GM12878 (cell line): ENCODE measurements around the gene PRSS37. TPM values are rescaled to one million over a fixed set of nuclear protein-coding genes. Genes with fewer than 3 reads are reported as not detected.

ENCODE experiments used
- ASH2L ChIP-seq: fragments of 300-600, 200-600 bp; sonication (generic); IDR thresholded peaks from 2 replicates; pipeline ENCODE4 v1.6.1; 2017; ENCODE audit warnings: low read depth, mild to moderate bottlenecking, borderline replicate concordance
- BACH1 ChIP-seq: fragments of 450-650 bp; IDR thresholded peaks from 2 replicates; pipeline ENCODE4 v1.6.1; 2017; ENCODE audit warnings: mild to moderate bottlenecking, borderline replicate concordance
- BHLHE40 ChIP-seq, 2 experiments: fragments of 450-650 bp in 1 of 2; IDR thresholded peaks; 2 replicates each; pipeline ENCODE4 v1.6.1; 2011 to 2017; ENCODE audit warnings: low read depth in 2 of 2, borderline replicate concordance in 1 of 2, improper control_type of control experiment in 1 of 2, low read length in 1 of 2, mild to moderate bottlenecking in 1 of 2
- CBX5 ChIP-seq: sonication (generic); IDR thresholded peaks from 2 replicates; pipeline ENCODE4 v1.6.1; 2016; ENCODE audit warnings: low read depth, moderate library complexity, mild to moderate bottlenecking, inconsistent platforms
- CHD2 ChIP-seq: IDR thresholded peaks from 2 replicates; pipeline ENCODE4 v1.6.1; 2011; ENCODE audit warnings: low read depth, low read length, improper control_type of control experiment, borderline replicate concordance
- EED ChIP-seq: sonication (generic); IDR thresholded peaks from 2 replicates; pipeline ENCODE4 v1.6.1; 2016; ENCODE audit warnings: antibody characterized with exemption, low read depth
- GATAD2B ChIP-seq: fragments of 450-650 bp; conservative IDR thresholded peaks from 2 replicates; pipeline ENCODE4 v1.6.1; 2017; ENCODE audit warnings: low read depth, mild to moderate bottlenecking, moderate library complexity
- JUND ChIP-seq: IDR thresholded peaks from 2 replicates; pipeline ENCODE4 v1.6.1; 2012; ENCODE audit warnings: low read depth, mild to moderate bottlenecking, low read length, improper control_type of control experiment, moderate library complexity
- MTA2 ChIP-seq: fragments of 450-650 bp; IDR thresholded peaks from 2 replicates; pipeline ENCODE4 v1.6.1; 2016; ENCODE audit warnings: low read depth, mild to moderate bottlenecking, moderate library complexity
- MXI1 ChIP-seq: fragments of 150-350 bp; IDR thresholded peaks from 2 replicates; pipeline ENCODE4 v1.6.1; 2011; ENCODE audit warnings: low read depth, mild to moderate bottlenecking, inconsistent platforms, low read length, improper control_type of control experiment
- NFXL1 ChIP-seq: fragments of 450-650 bp; IDR thresholded peaks from 2 replicates; pipeline ENCODE4 v1.6.1; 2017; ENCODE audit warnings: antibody characterized with exemption, mild to moderate bottlenecking, borderline replicate concordance
- POLR2AphosphoS2 ChIP-seq: IDR thresholded peaks from 2 replicates; pipeline ENCODE4 v1.6.1; 2011; ENCODE audit warnings: low read depth, mild to moderate bottlenecking, low read length, improper control_type of control experiment, moderate library complexity
- SP1 ChIP-seq: IDR thresholded peaks from one replicate; pipeline ENCODE4 v1.6.1; 2011; ENCODE audit warnings: low read depth, low read length
- STAT1 ChIP-seq: fragments of 450-650 bp; conservative IDR thresholded peaks from 2 replicates; pipeline ENCODE4 v1.6.1; 2014; ENCODE audit warnings: antibody characterized with exemption, mild to moderate bottlenecking
- TBL1XR1 ChIP-seq: IDR thresholded peaks from 2 replicates; pipeline ENCODE4 v1.6.1; 2012; ENCODE audit warnings: low read depth, low read length, improper control_type of control experiment
- TCF7 ChIP-seq: IDR thresholded peaks from 2 replicates; pipeline ENCODE4 v1.6.1; 2014; ENCODE audit warnings: antibody characterized with exemption, borderline replicate concordance
- ZNF384 ChIP-seq: IDR thresholded peaks from 2 replicates; pipeline ENCODE4 v1.6.1; 2012; ENCODE audit warnings: low read depth, mild to moderate bottlenecking, low read length, improper control_type of control experiment, borderline replicate concordance
- polyA plus RNA-seq, 11 experiments: library from polyadenylated mRNA; depleted of rRNA in 4 of 11; unstranded in 6 of 11; stranded (reverse) in 5 of 11; fragments of >200 nt; fragmentation: Nextera tagmentation in 4 of 11; fragmentation: Illumina TruSeq in 1 of 11; extraction: Ambion mirVana in 4 of 11; extraction: Trizol in 1 of 11; gene quantifications; 1 replicate in 1 of 11; 2 replicates in 10 of 11; pipeline versions ENCODE4 v1.2.1 to v1.2.3, GENCODE V29; 2011 to 2016; ENCODE audit warnings: inconsistent platforms in 2 of 11, missing spikeins in 2 of 11, low read depth in 1 of 11
- total RNA-seq, 4 experiments: library from RNA; depleted of rRNA in 3 of 4; stranded (reverse); fragments of >200 nt in 3 of 4; fragmentation: Illumina TruSeq in 1 of 4; extraction: Trizol in 1 of 4; gene quantifications; 2 replicates each; pipeline versions ENCODE4 v1.2.1 to v1.2.3, GENCODE V29; 2013 to 2021
- TF ChIP-seq, protein P1 (sequence below): fragments of 450-650 bp; IDR thresholded peaks from 2 replicates; pipeline ENCODE4 v1.6.1; 2016; ENCODE audit warnings: mild to moderate bottlenecking
- TF ChIP-seq, protein P2 (sequence below): fragments of 450-650 bp; IDR thresholded peaks from 2 replicates; pipeline ENCODE4 v1.6.1; 2017; ENCODE audit warnings: antibody characterized with exemption, mild to moderate bottlenecking, moderate library complexity
- TF ChIP-seq, protein P3 (sequence below): IDR thresholded peaks from 2 replicates; pipeline ENCODE4 v1.6.1; 2011; ENCODE audit warnings: borderline replicate concordance, low read depth, mild to moderate bottlenecking, moderate library complexity, low read length; ENCODE audit not compliant: insufficient read depth, poor library complexity, severe bottlenecking
- TF ChIP-seq, protein P4 (sequence below): IDR thresholded peaks from 2 replicates; pipeline ENCODE4 v1.6.1; 2011; ENCODE audit warnings: low read depth, mild to moderate bottlenecking, low read length, moderate library complexity, borderline replicate concordance; ENCODE audit errors: extremely low read depth

The PRSS37 gene
- total and polyA plus RNA-seq, 10 of the 15 experiments (the other 5 are each of a cell fraction or from before 2014, with no cell fraction given), result not detected

DNA sequence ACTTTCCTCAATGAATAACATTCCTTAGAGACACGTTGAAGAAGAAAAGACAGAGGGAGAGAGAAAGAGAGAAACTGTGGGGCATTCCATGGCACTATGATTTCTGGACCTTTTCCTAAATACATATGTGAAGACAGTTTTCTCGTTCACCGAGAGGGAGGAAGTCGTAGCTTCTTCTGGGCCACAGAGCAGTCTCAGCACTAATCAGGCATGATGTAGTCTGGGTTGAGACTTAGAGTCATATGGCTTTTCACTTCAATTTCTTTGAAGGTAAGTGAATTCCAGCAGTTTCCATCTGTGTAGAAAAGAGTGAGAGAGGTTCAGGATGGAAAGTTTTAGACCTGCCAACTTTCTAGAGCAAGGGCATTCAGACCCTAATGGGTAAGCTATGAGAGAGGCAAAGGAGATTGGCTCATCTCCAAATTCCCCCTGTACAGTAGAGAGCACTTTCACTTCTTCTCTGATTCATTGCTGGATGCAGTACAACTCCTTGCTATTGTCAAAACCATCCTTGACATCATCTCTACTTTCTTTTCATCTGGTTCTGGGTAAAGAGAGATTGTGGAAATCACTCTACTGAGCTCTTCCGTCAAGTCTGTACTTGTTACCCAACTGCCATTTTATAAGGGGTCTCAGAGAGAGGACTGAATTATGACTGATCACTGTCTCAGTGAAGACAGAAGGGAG is 43.4 kb upstream of the PRSS37 start (continued):
- TF ChIP-seq, protein P1, sequence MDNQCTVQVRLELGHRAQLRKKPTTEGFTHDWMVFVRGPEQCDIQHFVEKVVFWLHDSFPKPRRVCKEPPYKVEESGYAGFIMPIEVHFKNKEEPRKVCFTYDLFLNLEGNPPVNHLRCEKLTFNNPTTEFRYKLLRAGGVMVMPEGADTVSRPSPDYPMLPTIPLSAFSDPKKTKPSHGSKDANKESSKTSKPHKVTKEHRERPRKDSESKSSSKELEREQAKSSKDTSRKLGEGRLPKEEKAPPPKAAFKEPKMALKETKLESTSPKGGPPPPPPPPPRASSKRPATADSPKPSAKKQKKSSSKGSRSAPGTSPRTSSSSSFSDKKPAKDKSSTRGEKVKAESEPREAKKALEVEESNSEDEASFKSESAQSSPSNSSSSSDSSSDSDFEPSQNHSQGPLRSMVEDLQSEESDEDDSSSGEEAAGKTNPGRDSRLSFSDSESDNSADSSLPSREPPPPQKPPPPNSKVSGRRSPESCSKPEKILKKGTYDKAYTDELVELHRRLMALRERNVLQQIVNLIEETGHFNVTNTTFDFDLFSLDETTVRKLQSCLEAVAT, result no peak
- no peak for TF ChIP-seq STAT1
- no peak for TF ChIP-seq MXI1
- TF ChIP-seq, protein P2, sequence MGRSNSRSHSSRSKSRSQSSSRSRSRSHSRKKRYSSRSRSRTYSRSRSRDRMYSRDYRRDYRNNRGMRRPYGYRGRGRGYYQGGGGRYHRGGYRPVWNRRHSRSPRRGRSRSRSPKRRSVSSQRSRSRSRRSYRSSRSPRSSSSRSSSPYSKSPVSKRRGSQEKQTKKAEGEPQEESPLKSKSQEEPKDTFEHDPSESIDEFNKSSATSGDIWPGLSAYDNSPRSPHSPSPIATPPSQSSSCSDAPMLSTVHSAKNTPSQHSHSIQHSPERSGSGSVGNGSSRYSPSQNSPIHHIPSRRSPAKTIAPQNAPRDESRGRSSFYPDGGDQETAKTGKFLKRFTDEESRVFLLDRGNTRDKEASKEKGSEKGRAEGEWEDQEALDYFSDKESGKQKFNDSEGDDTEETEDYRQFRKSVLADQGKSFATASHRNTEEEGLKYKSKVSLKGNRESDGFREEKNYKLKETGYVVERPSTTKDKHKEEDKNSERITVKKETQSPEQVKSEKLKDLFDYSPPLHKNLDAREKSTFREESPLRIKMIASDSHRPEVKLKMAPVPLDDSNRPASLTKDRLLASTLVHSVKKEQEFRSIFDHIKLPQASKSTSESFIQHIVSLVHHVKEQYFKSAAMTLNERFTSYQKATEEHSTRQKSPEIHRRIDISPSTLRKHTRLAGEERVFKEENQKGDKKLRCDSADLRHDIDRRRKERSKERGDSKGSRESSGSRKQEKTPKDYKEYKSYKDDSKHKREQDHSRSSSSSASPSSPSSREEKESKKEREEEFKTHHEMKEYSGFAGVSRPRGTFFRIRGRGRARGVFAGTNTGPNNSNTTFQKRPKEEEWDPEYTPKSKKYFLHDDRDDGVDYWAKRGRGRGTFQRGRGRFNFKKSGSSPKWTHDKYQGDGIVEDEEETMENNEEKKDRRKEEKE, result no peak
- peak; percentile 35; the same call in 1 of the 2 replicates for TF ChIP-seq MTA2
- TF ChIP-seq BACH1, result no peak
- TF ChIP-seq, protein P3, sequence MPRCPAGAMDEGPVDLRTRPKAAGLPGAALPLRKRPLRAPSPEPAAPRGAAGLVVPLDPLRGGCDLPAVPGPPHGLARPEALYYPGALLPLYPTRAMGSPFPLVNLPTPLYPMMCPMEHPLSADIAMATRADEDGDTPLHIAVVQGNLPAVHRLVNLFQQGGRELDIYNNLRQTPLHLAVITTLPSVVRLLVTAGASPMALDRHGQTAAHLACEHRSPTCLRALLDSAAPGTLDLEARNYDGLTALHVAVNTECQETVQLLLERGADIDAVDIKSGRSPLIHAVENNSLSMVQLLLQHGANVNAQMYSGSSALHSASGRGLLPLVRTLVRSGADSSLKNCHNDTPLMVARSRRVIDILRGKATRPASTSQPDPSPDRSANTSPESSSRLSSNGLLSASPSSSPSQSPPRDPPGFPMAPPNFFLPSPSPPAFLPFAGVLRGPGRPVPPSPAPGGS, result no peak
- TF ChIP-seq ASH2L, result no peak
- no peak for TF ChIP-seq POLR2AphosphoS2
- no peak for TF ChIP-seq SP1
- TF ChIP-seq EED, result peak; percentile 97
- no peak for TF ChIP-seq CHD2
- no peak for TF ChIP-seq NFXL1
- TF ChIP-seq, protein P4, sequence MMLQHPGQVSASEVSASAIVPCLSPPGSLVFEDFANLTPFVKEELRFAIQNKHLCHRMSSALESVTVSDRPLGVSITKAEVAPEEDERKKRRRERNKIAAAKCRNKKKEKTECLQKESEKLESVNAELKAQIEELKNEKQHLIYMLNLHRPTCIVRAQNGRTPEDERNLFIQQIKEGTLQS, result no peak
- no peak for TF ChIP-seq JUND
- TF ChIP-seq CBX5, result no peak
- TF ChIP-seq ZNF384, result no peak
- TF ChIP-seq BHLHE40 (IDR thresholded peaks at IDR 0.05; ENCODE audit: borderline replicate concordance in 1 of 2, low read depth in 2 of 2, low read length in 1 of 2), result no peak
- TF ChIP-seq TCF7, result peak; percentile 92
- no peak for TF ChIP-seq TBL1XR1
- no peak for TF ChIP-seq GATAD2B
